GM12892 (cell line): Measurements from ENCODE around the gene TEX51.

Experiments
- POLR2A ChIP-seq: IDR thresholded peaks from 2 replicates; pipeline ENCODE4 v1.6.1; 2011; ENCODE audit warnings: low read depth, low read length, control low read depth
- POLR2AphosphoS5 ChIP-seq: IDR thresholded peaks from 2 replicates; pipeline ENCODE4 v1.6.1; 2011; ENCODE audit warnings: low read depth, low read length, control low read depth

DNA sequence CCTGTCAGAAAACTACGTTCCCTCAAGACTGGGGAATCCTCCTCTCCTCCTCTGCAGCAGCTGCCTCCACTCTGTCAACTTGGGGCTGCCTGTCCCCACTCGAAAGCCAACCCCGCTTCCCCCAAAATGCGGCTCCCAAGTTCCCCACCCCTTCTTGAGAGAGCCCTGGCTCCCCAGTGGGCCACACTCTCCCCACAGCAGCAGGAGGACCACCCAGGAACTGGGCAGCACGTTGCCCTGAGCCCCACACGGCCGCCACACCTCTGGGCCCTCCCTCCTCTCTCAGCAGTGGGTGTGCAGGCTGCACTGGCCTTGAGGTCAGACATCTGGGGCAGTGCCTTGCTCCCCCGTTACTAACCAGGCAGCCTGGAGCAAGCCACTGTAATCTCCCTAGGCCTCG is 9.6 kb upstream of the TEX51 start:
- TF ChIP-seq POLR2A (no peak), POLR2AphosphoS5 (no peak)
